Stimulated activated CD8-positive, alpha-beta memory T cell treated with anti-CD3 and anti-CD28 coated beads, Interleukin-2, amount 100 ng/mL, for 1 hour (primary cell): ENCODE data around the gene LIMK2.

Experiments
- DNase-seq, 2 donors: peaks; one replicate each; pipeline ENCODE4 v3.0.0-alpha.2; 2020; ENCODE audit warnings: low read depth in 2 of 2

LIMK2 gene

GRCh38 chr22:31272522-31273446 is 60.7 kb downstream of the LIMK2 start:
- peak in 1 of 2 donors; percentile 33 for DNase-seq

- DNase-seq: no peak
Measured at GRCh38 chr22:31274017-31274416, 61.9 kb downstream of the LIMK2 start.

- no peak for DNase-seq
Measured at GRCh38 chr22:31275018-31275417, 62.9 kb downstream of the LIMK2 start.

- no peak for DNase-seq
Measured at GRCh38 chr22:31275576-31275975, 63.5 kb downstream of the LIMK2 start.

GRCh38 chr22:31276426-31277167 is 64.5 kb downstream of the LIMK2 start:
- DNase-seq: no peak

- DNase-seq: no peak
Measured at GRCh38 chr22:31277741-31278140, 65.6 kb downstream of the LIMK2 start.

GRCh38 chr22:31278151-31278621 is 66.1 kb downstream of the LIMK2 start:
- DNase-seq: no peak

GRCh38 chr22:31278626-31279326 is 66.7 kb downstream of the LIMK2 start:
- DNase-seq: no peak

- DNase-seq: no peak
Measured at GRCh38 chr22:31279327-31279669, 67.2 kb downstream of the LIMK2 start.

- DNase-seq: no peak
Measured at GRCh38 chr22:31279821-31280505, 67.9 kb downstream of the LIMK2 start.

GRCh38 chr22:31281733-31282132 is 69.6 kb downstream of the LIMK2 start:
- DNase-seq: no peak

- no peak for DNase-seq
Measured at GRCh38 chr22:31282748-31283468, 70.8 kb downstream of the LIMK2 start.

- DNase-seq: no peak
Measured at GRCh38 chr22:31284281-31285155, 72.4 kb downstream of the LIMK2 start.

GRCh38 chr22:31286360-31287255 is 74.5 kb downstream of the LIMK2 start:
- peak; percentile 24 to 38 for DNase-seq

- DNase-seq: no peak
Measured at GRCh38 chr22:31287818-31288495, 75.9 kb downstream of the LIMK2 start.

- DNase-seq: no peak
Measured at GRCh38 chr22:31288496-31289240, 76.6 kb downstream of the LIMK2 start.

GRCh38 chr22:31289344-31289743 is 77.2 kb downstream of the LIMK2 start:
- no peak for DNase-seq
